Hematopoietic multipotent progenitor cell treated with erythropoietin and hydrocortisone succinate and interleukin-3 and kit ligand, for 15 days (in vitro differentiated cells): Measurements from ENCODE around the gene HSPA14.
A peak's percentile ranks its signal among the peaks of the same experiment; 100 is the strongest.
"Not testable (repeated sequence)": the region's sequence is repeated elsewhere in the genome, so short reads cannot be mapped to it uniquely, and the experiment has no call there.

Experiments
- DNase-seq: peaks from one replicate; pipeline ENCODE4 v3.0.0-alpha.2; 2015; ENCODE audit warnings: low spot score

HSPA14 gene

GRCh38 chr10:14838582-14839304, 637 bp downstream of the HSPA14 start:
- peak; percentile 24 for DNase-seq

GRCh38 chr10:14839305-14839695, 1.2 kb downstream of the HSPA14 start:
- DNase-seq = no peak

- DNase-seq = no peak
These were observed 2.1 kb downstream of the HSPA14 start for GRCh38 chr10:14840178-14840577.

- DNase-seq = no peak
These were observed 5.4 kb downstream of the HSPA14 start for GRCh38 chr10:14843327-14843988.

GRCh38 chr10:14844948-14845347, 6.8 kb downstream of the HSPA14 start:
- DNase-seq = no peak

- no peak for DNase-seq
These were observed 14.1 kb downstream of the HSPA14 start for GRCh38 chr10:14852236-14852635.

- DNase-seq = no peak
These were observed 17.3 kb downstream of the HSPA14 start for GRCh38 chr10:14855453-14855852.

- no peak for DNase-seq
These were observed 20.3 kb downstream of the HSPA14 start for GRCh38 chr10:14858338-14858960.

GRCh38 chr10:14859043-14859442, 20.9 kb downstream of the HSPA14 start:
- no peak for DNase-seq

- no peak for DNase-seq
These were observed 21.7 kb downstream of the HSPA14 start for GRCh38 chr10:14859775-14860174.

GRCh38 chr10:14860791-14861190, 22.7 kb downstream of the HSPA14 start:
- DNase-seq = no peak

- not testable (repeated sequence) for DNase-seq
These were observed 26.4 kb downstream of the HSPA14 start for GRCh38 chr10:14864466-14864865.

GRCh38 chr10:14864871-14865270, 26.8 kb downstream of the HSPA14 start:
- DNase-seq = not testable (repeated sequence)

GRCh38 chr10:14873090-14873760, 35.1 kb downstream of the HSPA14 start:
- DNase-seq = peak; percentile 43

GRCh38 chr10:14875941-14876340, 37.8 kb downstream of the HSPA14 start:
- no peak for DNase-seq

- no peak for DNase-seq
These were observed 38.7 kb downstream of the HSPA14 start for GRCh38 chr10:14876764-14877163.

- peak; percentile 90 for DNase-seq
These were observed 40.4 kb downstream of the HSPA14 start, which contains the start of gene SUV39H2 for GRCh38 chr10:14878266-14879123. SUV39H2 (plus strand) TSS chr10:14878866; CDS start chr10:14878889, 23 bp downstream.

GRCh38 chr10:14879124-14879927, 41.2 kb downstream of the HSPA14 start:
- DNase-seq = no peak

GRCh38 chr10:14879928-14880193, 41.8 kb downstream of the HSPA14 start:
- DNase-seq = no peak

- DNase-seq = no peak
These were observed 42.1 kb downstream of the HSPA14 start for GRCh38 chr10:14880229-14880628.

- DNase-seq = no peak
These were observed 46.0 kb downstream of the HSPA14 start for GRCh38 chr10:14884082-14884481.
